ENCODE results near the gene PGK2. TPM values are rescaled to one million over a fixed set of nuclear protein-coding genes. Genes with fewer than 3 reads are reported as not detected.
A peak's percentile ranks its signal among the peaks of the same experiment; 100 is the strongest.

PGK2 gene
- total and polyA plus RNA-seq, 2 of the 8 experiments (the other 6 are each of a cell fraction or from before 2014, with no cell fraction given): not detected

- DNase-seq (ENCODE audit: low read depth in 1 of 2, low spot score in 2 of 2): no peak
- no peak for TF ChIP-seq SIX5 (IDR thresholded peaks at IDR 0.05; ENCODE audit: low read depth, low read length)
- TF ChIP-seq JUND (IDR thresholded peaks at IDR 0.05; ENCODE audit: low read length): no peak
- no peak for TF ChIP-seq SP2 (IDR thresholded peaks at IDR 0.05; ENCODE audit: low read length)
- no peak for TF ChIP-seq TAF7 (optimal IDR thresholded peaks at IDR 0.05; ENCODE audit: borderline replicate concordance, low read depth, low read length)
- no peak for TF ChIP-seq EGR1 (IDR thresholded peaks at IDR 0.05; ENCODE audit: borderline replicate concordance, low read depth, low read length)
- TF ChIP-seq EP300 (IDR thresholded peaks at IDR 0.05; ENCODE audit: borderline replicate concordance in 1 of 2, low read depth in 2 of 2, low read length in 2 of 2): no peak
- no peaks in the 10 kb centered on the region for H3K36me3 ChIP-seq (ENCODE audit: control insufficient read depth in 2 of 4, insufficient read depth in 4 of 4, low read length in 3 of 4)
- no peak overlapping the region for H3K56ac ChIP-seq (replicated peaks; ENCODE audit: insufficient read length, low read depth, low read length)
- no peak overlapping the region for H2BK15ac ChIP-seq (ENCODE audit: low read length)
- no peaks in the 10 kb centered on the region for H3K79me2 ChIP-seq (ENCODE audit: control insufficient read depth in 1 of 2, insufficient read depth in 2 of 2, low read length in 2 of 2)
- H3K79me1 ChIP-seq (ENCODE audit: low read depth, low read length): no peaks in the 10 kb centered on the region
- H2BK12ac ChIP-seq (ENCODE audit: low read depth, low read length): no peak overlapping the region
- no peak overlapping the region for H2BK20ac ChIP-seq (ENCODE audit: low read length)
- H2AFZ ChIP-seq (ENCODE audit: low read length): peak overlapping the region; percentile 33; the same call in 1 of the 2 replicates
- no peak overlapping the region for H3K4me3 ChIP-seq (ENCODE audit: extremely low read depth in 1 of 4, insufficient read depth in 2 of 4, low read depth in 3 of 4, low read length in 4 of 4)
- 79% methylated on average over 1 of the region's 1 CpG; no CpG with 5 or more reads in 1 of the 2 experiments for WGBS, 2 experiments (ENCODE audit: extremely low coverage in 1 of 2, insufficient coverage in 1 of 2, insufficient read length in 1 of 2, insufficient replicate concordance in 2 of 2, low coverage in 1 of 2, low lambda C conversion rate in 2 of 2, missing lambda C conversion rate in 1 of 2)
- no peaks in the 10 kb centered on the region; a peak in 1 of 4 replicates for H3K9me3 ChIP-seq (ENCODE audit: insufficient read depth in 2 of 2, low read depth in 1 of 2, low read length in 1 of 2)
- CTCF ChIA-PET (ENCODE audit: partially characterized antibody): interaction anchor here (0.9 to 1.0 kb wide), 2 partner anchors 14 to 115 kb away, joined by 3 read pairs; no protein-coding TSS in a partner anchor
- H3K14ac ChIP-seq (ENCODE audit: insufficient read length): no peak overlapping the region
- POLR2A ChIA-PET (ENCODE audit: partially characterized antibody): no interaction called here
- no peaks in the 10 kb centered on the region for H3K23me2 ChIP-seq (ENCODE audit: low read depth, low read length)
- no peak overlapping the region for H3K27ac ChIP-seq (ENCODE audit: low read depth, low read length)
- no peak overlapping the region for H4K8ac ChIP-seq (ENCODE audit: extremely low read depth, insufficient read depth, low read length)
- no peak overlapping the region for H4K91ac ChIP-seq (replicated peaks; ENCODE audit: insufficient read length, low read length)
- H4K5ac ChIP-seq (ENCODE audit: insufficient read length, low read depth, low read length): no peak overlapping the region
- no peak overlapping the region for H3K9ac ChIP-seq (replicated peaks in 1 of 4; ENCODE audit: extremely low read depth in 1 of 4, low read depth in 3 of 4, low read length in 3 of 4)
- no peak overlapping the region for H3K18ac ChIP-seq (ENCODE audit: extremely low read depth, low read length)
- H2BK5ac ChIP-seq (ENCODE audit: low read depth, low read length): no peak overlapping the region
- no peaks in the 10 kb centered on the region for H4K20me1 ChIP-seq (replicated peaks in 1 of 2; ENCODE audit: control insufficient read depth in 1 of 2, insufficient read depth in 2 of 2, low read length in 2 of 2)
- no peaks in the 10 kb centered on the region for H3K27me3 ChIP-seq (replicated peaks in 1 of 4; ENCODE audit: control insufficient read depth in 3 of 4, extremely low read depth in 1 of 4, insufficient read depth in 3 of 4, low read length in 3 of 4)
- no peak overlapping the region for H3K4me2 ChIP-seq (ENCODE audit: insufficient read depth in 1 of 2, low read depth in 2 of 2, low read length in 2 of 2)
- no peaks in the 10 kb centered on the region for H3K4me1 ChIP-seq (replicated peaks in 1 of 4; ENCODE audit: control insufficient read depth in 3 of 4, insufficient read depth in 4 of 4, low read length in 3 of 4)
- H2AK5ac ChIP-seq (ENCODE audit: low read depth, low read length): no peak overlapping the region
- H3K4ac ChIP-seq (replicated peaks; ENCODE audit: insufficient read length, low read depth, low read length): no peak overlapping the region
- H3K23ac ChIP-seq (ENCODE audit: insufficient read length): no peak overlapping the region
- no peak for FAIRE-seq
- no peak overlapping the region for H2BK120ac ChIP-seq (replicated peaks; ENCODE audit: low read depth, low read length)
Observed at GRCh38 chr6:49776444-49776843, 10.6 kb downstream of the PGK2 start.

Measured in H1 (cell line).